Measurements from ENCODE around the gene RAPGEF6. TPM values are rescaled to one million over a fixed set of nuclear protein-coding genes. Genes with fewer than 3 reads are reported as not detected.

RAPGEF6 gene
- polyA plus RNA-seq, 1 donor from 2014 or later = 121 TPM

- no peak overlapping the region for H3K9ac ChIP-seq (ENCODE audit: low read length)
- H2AFZ ChIP-seq (ENCODE audit: low read depth, low read length) = no peak overlapping the region
- TF ChIP-seq TAF1 (IDR thresholded peaks at IDR 0.05; ENCODE audit: low read depth) (no peak), SMC3 (conservative IDR thresholded peaks at IDR 0.05; ENCODE audit: poor library complexity) (no peak), RAD21 (conservative IDR thresholded peaks at IDR 0.05) (no peak), EP300 (conservative IDR thresholded peaks at IDR 0.05; ENCODE audit: poor library complexity, severe bottlenecking) (no peak), EZH2 (IDR thresholded peaks at IDR 0.05; ENCODE audit: borderline replicate concordance, insufficient read depth, low read length, poor library complexity, severe bottlenecking) (no peak), POLR2AphosphoS5 (IDR thresholded peaks at IDR 0.05) (no peak), MXI1 (conservative IDR thresholded peaks at IDR 0.05; ENCODE audit: poor library complexity, severe bottlenecking) (no peak), REST (IDR thresholded peaks at IDR 0.05; ENCODE audit: borderline replicate concordance) (no peak), CTCF (IDR thresholded peaks at IDR 0.05; ENCODE audit: poor library complexity, severe bottlenecking) (no peak)
- no peaks in the 10 kb centered on the region for H3K9me3 ChIP-seq (ENCODE audit: low read length)
- H3K36me3 ChIP-seq (ENCODE audit: insufficient read depth, low read length) = peaks cover 11% of the 10 kb centered on the region
- H3K9me2 ChIP-seq (ENCODE audit: insufficient read depth, low read length) = no peaks in the 10 kb centered on the region
- H3K27ac ChIP-seq (ENCODE audit: low read length) = no peak overlapping the region
- H3K79me2 ChIP-seq (replicated peaks; ENCODE audit: insufficient read depth, low read length) = no peaks in the 10 kb centered on the region
- H3K27me3 ChIP-seq (ENCODE audit: insufficient read depth, low read depth, low read length) = no peaks in the 10 kb centered on the region
- H3F3A ChIP-seq (ENCODE audit: insufficient read depth, low read length, poor library complexity, severe bottlenecking) = no peaks in the 10 kb centered on the region
- H3K4me3 ChIP-seq (ENCODE audit: low read length) = no peak overlapping the region
- H3K4me2 ChIP-seq (ENCODE audit: low read length) = no peak overlapping the region
- no peaks in the 10 kb centered on the region for H4K20me1 ChIP-seq (ENCODE audit: insufficient read depth)
Observed at GRCh38 chr5:131436081-131436480, 198.9 kb downstream of the RAPGEF6 start.

GRCh38 chr5:131433109-131433508 is 201.9 kb downstream of the RAPGEF6 start:
- Histone ChIP-seq H2AFZ (ENCODE audit: low read depth, low read length) (no peak overlapping the region), H3K36me3 (ENCODE audit: insufficient read depth, low read length) (peaks cover 10% of the 10 kb centered on the region), H3K27ac (ENCODE audit: low read length) (no peak overlapping the region), H3K27me3 (ENCODE audit: insufficient read depth, low read depth, low read length) (no peaks in the 10 kb centered on the region), H3K9ac (ENCODE audit: low read length) (no peak overlapping the region), H4K20me1 (ENCODE audit: insufficient read depth) (no peaks in the 10 kb centered on the region), H3K4me3 (ENCODE audit: low read length) (no peak overlapping the region), H3K4me2 (ENCODE audit: low read length) (no peak overlapping the region), H3K9me2 (ENCODE audit: insufficient read depth, low read length) (no peaks in the 10 kb centered on the region), H3F3A (ENCODE audit: insufficient read depth, low read length, poor library complexity, severe bottlenecking) (no peaks in the 10 kb centered on the region), H3K79me2 (replicated peaks; ENCODE audit: insufficient read depth, low read length) (no peaks in the 10 kb centered on the region), H3K9me3 (ENCODE audit: low read length) (no peaks in the 10 kb centered on the region)
- TF ChIP-seq REST (IDR thresholded peaks at IDR 0.05; ENCODE audit: borderline replicate concordance) (no peak), RAD21 (conservative IDR thresholded peaks at IDR 0.05) (no peak), CTCF (IDR thresholded peaks at IDR 0.05; ENCODE audit: poor library complexity, severe bottlenecking) (no peak), POLR2AphosphoS5 (IDR thresholded peaks at IDR 0.05) (no peak), SMC3 (conservative IDR thresholded peaks at IDR 0.05; ENCODE audit: poor library complexity) (no peak), TAF1 (IDR thresholded peaks at IDR 0.05; ENCODE audit: low read depth) (no peak), EP300 (conservative IDR thresholded peaks at IDR 0.05; ENCODE audit: poor library complexity, severe bottlenecking) (no peak), MXI1 (conservative IDR thresholded peaks at IDR 0.05; ENCODE audit: poor library complexity, severe bottlenecking) (no peak), EZH2 (IDR thresholded peaks at IDR 0.05; ENCODE audit: borderline replicate concordance, insufficient read depth, low read length, poor library complexity, severe bottlenecking) (no peak)

All from neural cell (in vitro differentiated cells).